HepG2 (cell line): ENCODE measurements around the gene ACOT13. TPM values are rescaled to one million over a fixed set of nuclear protein-coding genes. Genes with fewer than 3 reads are reported as not detected.
A peak's percentile ranks its signal among the peaks of the same experiment; 100 is the strongest.

ENCODE experiments used
- AFF4 ChIP-seq: sonication (generic); formaldehyde crosslinking; IDR thresholded peaks from 2 replicates; pipeline ENCODE4 v1.4.0; 2020; ENCODE audit warnings: missing genetic modification reagents
- GFI1 ChIP-seq: sonication (generic); formaldehyde crosslinking; IDR thresholded peaks from 2 replicates; pipeline ENCODE4 v1.5.0; 2020; ENCODE audit warnings: missing genetic modification reagents, mild to moderate bottlenecking, borderline replicate concordance
- HDAC6 ChIP-seq: fragments of 200-600 bp; sonication (generic); IDR thresholded peaks from 2 replicates; pipeline ENCODE4 v1.7.0; 2017; ENCODE audit warnings: mild to moderate bottlenecking, antibody characterized with exemption, low read length, low read depth
- HMG20B ChIP-seq: conservative IDR thresholded peaks from 2 replicates; pipeline ENCODE4 v1.6.1; 2016; ENCODE audit warnings: missing genetic modification reagents, missing compliant biosample characterization
- HNF1B ChIP-seq: sonication (generic); formaldehyde crosslinking; IDR thresholded peaks from 2 replicates; pipeline ENCODE4 v1.5.1; 2020; ENCODE audit warnings: mild to moderate bottlenecking, moderate library complexity, missing genetic modification reagents
- IKZF4 ChIP-seq: sonication (generic); formaldehyde crosslinking; IDR thresholded peaks from 2 replicates; pipeline ENCODE4 v1.5.1; 2020; ENCODE audit warnings: borderline replicate concordance, mild to moderate bottlenecking, low read depth, missing genetic modification reagents; ENCODE audit errors: not compliant biosample characterization
- POGZ ChIP-seq: sonication (generic); formaldehyde crosslinking; IDR thresholded peaks from 2 replicates; pipeline ENCODE4 v1.4.0; 2020; ENCODE audit warnings: mild to moderate bottlenecking, missing genetic modification reagents
- SOX5 ChIP-seq: IDR thresholded peaks from 2 replicates; pipeline ENCODE4 v1.6.1; 2016; ENCODE audit warnings: borderline replicate concordance
- TARDBP ChIP-seq: sonication (generic); formaldehyde crosslinking; IDR thresholded peaks from 2 replicates; pipeline ENCODE4 v1.8.0; 2022; ENCODE audit warnings: mild to moderate bottlenecking, missing genetic modification reagents
- TEF ChIP-seq: sonication (generic); formaldehyde crosslinking; IDR thresholded peaks from 2 replicates; pipeline ENCODE4 v1.5.0; 2020; ENCODE audit warnings: missing genetic modification reagents
- ZBTB1 ChIP-seq: sonication (generic); formaldehyde crosslinking; IDR thresholded peaks from 2 replicates; pipeline ENCODE4 v1.4.0; 2020; ENCODE audit warnings: missing genetic modification reagents, borderline replicate concordance
- ZNF282 ChIP-seq: fragments of 450-650 bp; IDR thresholded peaks from 2 replicates; pipeline ENCODE4 v1.6.1; 2018; ENCODE audit not compliant: partially characterized antibody
- ZNF335 ChIP-seq: sonication (generic); formaldehyde crosslinking; IDR thresholded peaks from 2 replicates; pipeline ENCODE4 v1.4.0; 2020; ENCODE audit warnings: missing genetic modification reagents
- ZNF354B ChIP-seq: sonication (generic); formaldehyde crosslinking; IDR thresholded peaks from 2 replicates; pipeline ENCODE4 v1.8.0; 2022; ENCODE audit warnings: mild to moderate bottlenecking, missing genetic modification reagents
- ZNF362 ChIP-seq: sonication (generic); formaldehyde crosslinking; IDR thresholded peaks from 2 replicates; pipeline ENCODE4 v1.4.0; 2020; ENCODE audit warnings: missing genetic modification reagents, mild to moderate bottlenecking, borderline replicate concordance
- ZNF503 ChIP-seq: sonication (generic); formaldehyde crosslinking; IDR thresholded peaks from 2 replicates; pipeline ENCODE4 v1.4.0; 2020; ENCODE audit warnings: missing genetic modification reagents
- ZNF790 ChIP-seq: sonication (generic); formaldehyde crosslinking; IDR thresholded peaks from 2 replicates; pipeline ENCODE4 v1.8.0; 2022; ENCODE audit warnings: missing genetic modification reagents, mild to moderate bottlenecking, borderline replicate concordance
- polyA plus RNA-seq, 8 experiments: library from polyadenylated mRNA; depleted of rRNA in 3 of 8; stranded (reverse) in 7 of 8; unstranded in 1 of 8; fragments of >200 nt; fragmentation: Illumina TruSeq in 4 of 8; extraction: Trizol in 4 of 8; gene quantifications; 2 replicates each; pipeline versions ENCODE4 v1.2.1 to v1.2.3, GENCODE V29; 2011 to 2016; ENCODE audit warnings: low read depth in 4 of 8, missing spikeins in 1 of 8, mixed read lengths in 1 of 8; ENCODE audit not compliant: insufficient read depth in 1 of 8
- total RNA-seq, 5 experiments: library from RNA; depleted of rRNA; stranded (reverse); fragments of >200 nt; fragmentation: Illumina TruSeq; extraction: Trizol; gene quantifications; 2 replicates each; pipeline ENCODE4 v1.2.3, GENCODE V29; 2016; ENCODE audit warnings: low read depth in 1 of 5

ACOT13 gene
- total and polyA plus RNA-seq, 2 of the 13 experiments (the other 11 are each of a cell fraction or from before 2014, with no cell fraction given) = 31.5 to 45.1 TPM

GRCh38 chr6:24666641-24667377, at the start of gene ACOT13, which contains the start of gene TDP2 (continued):
- TF ChIP-seq POGZ (CRISPR knock-in tag) (peak; percentile 99), TEF (0 out of 2 replicates have a peak, but pooled peaks have one; percentile 25), ZNF335 (CRISPR knock-in tag) (peak; percentile 75; the same call in 1 of the 2 replicates), ZNF362 (no peak), HDAC6 (no peak), ZNF503 (peak; percentile 87; the same call in 1 of the 2 replicates), TARDBP (CRISPR knock-in tag) (peak; percentile 77), ZNF282 (no peak), HMG20B (CRISPR knock-in tag) (peak; percentile 42), HNF1B (peak; percentile 81), GFI1 (CRISPR knock-in tag) (peak; percentile 77; the same call in 1 of the 2 replicates), ZNF790 (CRISPR knock-in tag) (peak; percentile 98), ZNF354B (CRISPR knock-in tag) (no peak; the same call in 1 of the 2 replicates), SOX5 (peak; percentile 69; the same call in 1 of the 2 replicates), ZBTB1 (CRISPR knock-in tag) (peak; percentile 13; the same call in 1 of the 2 replicates), AFF4 (CRISPR knock-in tag) (no peak; the same call in 1 of the 2 replicates), IKZF4 (no peak)
